ENCODE measurements around the gene LEMD3.

The LEMD3 gene

GRCh38 chr12:65208964-65209654, 39.7 kb downstream of the LEMD3 start:
- no peak for DNase-seq (ENCODE audit: low read depth)

GRCh38 chr12:65209655-65210043, 40.3 kb downstream of the LEMD3 start:
- DNase-seq (ENCODE audit: low read depth): no peak

- DNase-seq (ENCODE audit: low read depth): no peak
Observed at GRCh38 chr12:65217086-65217485, 47.7 kb downstream of the LEMD3 start.

GRCh38 chr12:65220761-65221160, 51.4 kb downstream of the LEMD3 start:
- DNase-seq (ENCODE audit: low read depth): no peak

GRCh38 chr12:65229441-65229840, 60.1 kb downstream of the LEMD3 start:
- peak; percentile 9 for DNase-seq (ENCODE audit: low read depth)

- DNase-seq (ENCODE audit: low read depth): no peak
Observed at GRCh38 chr12:65232476-65233077, 63.2 kb downstream of the LEMD3 start.

- no peak for DNase-seq (ENCODE audit: low read depth)
Observed at GRCh38 chr12:65237153-65237552, 67.8 kb downstream of the LEMD3 start.

- DNase-seq (ENCODE audit: low read depth): no peak
Observed at GRCh38 chr12:65238609-65239008, 69.2 kb downstream of the LEMD3 start.

- DNase-seq (ENCODE audit: low read depth): no peak
Observed at GRCh38 chr12:65248656-65249633, 79.6 kb downstream of the LEMD3 start.

- DNase-seq (ENCODE audit: low read depth): no peak
Observed at GRCh38 chr12:65252515-65252914, 83.1 kb downstream of the LEMD3 start.

- DNase-seq (ENCODE audit: low read depth): no peak
Observed at GRCh38 chr12:65257986-65258385, 88.6 kb downstream of the LEMD3 start.

- no peak for DNase-seq (ENCODE audit: low read depth)
Observed at GRCh38 chr12:65259501-65259900, 90.1 kb downstream of the LEMD3 start.

- DNase-seq (ENCODE audit: low read depth): no peak
Observed at GRCh38 chr12:65263777-65264176, 94.4 kb downstream of the LEMD3 start.

- no peak for DNase-seq (ENCODE audit: low read depth)
Observed at GRCh38 chr12:65266408-65266807, 97.0 kb downstream of the LEMD3 start.

GRCh38 chr12:65269603-65270002, 100.2 kb downstream of the LEMD3 start:
- DNase-seq (ENCODE audit: low read depth): no peak

GRCh38 chr12:65274602-65275272, 105.4 kb downstream of the LEMD3 start:
- DNase-seq (ENCODE audit: low read depth): no peak

- no peak for DNase-seq (ENCODE audit: low read depth)
Observed at GRCh38 chr12:65275627-65276026, 106.2 kb downstream of the LEMD3 start.

GRCh38 chr12:65276916-65277530, 107.6 kb downstream of the LEMD3 start:
- DNase-seq (ENCODE audit: low read depth): no peak

GRCh38 chr12:65277994-65278575, 108.7 kb downstream of the LEMD3 start:
- DNase-seq (ENCODE audit: low read depth): no peak

GRCh38 chr12:65278576-65279368, 109.4 kb downstream of the LEMD3 start, which contains the start of gene MSRB3:
Gene MSRB3, plus strand, starts transcription at chr12:65278683. Its CDS starts 29,897 bp downstream, at chr12:65308580.
- DNase-seq (ENCODE audit: low read depth): peak; percentile 31
